ENCODE measurements around the gene ZDBF2. TPM values are rescaled to one million over a fixed set of nuclear protein-coding genes. Genes with fewer than 3 reads are reported as not detected.
"Not testable (repeated sequence)": the region's sequence is repeated elsewhere in the genome, so short reads cannot be mapped to it uniquely, and the experiment has no call there.

ZDBF2 gene
- total RNA-seq, 1 donor from 2014 or later, result 40.9 TPM

DNA sequence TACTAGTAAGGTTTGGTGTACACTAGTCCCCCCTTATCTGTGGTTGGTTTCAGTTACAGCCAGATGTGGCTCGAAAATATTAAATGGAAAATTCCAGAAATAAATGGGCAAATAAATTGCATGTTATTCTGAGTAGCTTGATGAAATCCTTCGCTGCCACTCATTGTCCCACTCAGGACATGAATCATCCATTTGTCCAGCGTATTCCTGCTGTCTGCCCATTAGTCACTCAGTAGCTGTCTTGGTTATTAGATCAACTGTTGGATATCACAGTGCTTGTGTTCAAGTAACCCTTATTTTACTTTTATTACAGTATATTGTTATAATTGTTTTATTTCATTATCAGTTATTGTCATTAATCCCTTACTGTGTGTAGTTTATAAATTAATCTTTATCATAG, 21.7 kb downstream of the ZDBF2 start:
- TF ChIP-seq, protein P1, sequence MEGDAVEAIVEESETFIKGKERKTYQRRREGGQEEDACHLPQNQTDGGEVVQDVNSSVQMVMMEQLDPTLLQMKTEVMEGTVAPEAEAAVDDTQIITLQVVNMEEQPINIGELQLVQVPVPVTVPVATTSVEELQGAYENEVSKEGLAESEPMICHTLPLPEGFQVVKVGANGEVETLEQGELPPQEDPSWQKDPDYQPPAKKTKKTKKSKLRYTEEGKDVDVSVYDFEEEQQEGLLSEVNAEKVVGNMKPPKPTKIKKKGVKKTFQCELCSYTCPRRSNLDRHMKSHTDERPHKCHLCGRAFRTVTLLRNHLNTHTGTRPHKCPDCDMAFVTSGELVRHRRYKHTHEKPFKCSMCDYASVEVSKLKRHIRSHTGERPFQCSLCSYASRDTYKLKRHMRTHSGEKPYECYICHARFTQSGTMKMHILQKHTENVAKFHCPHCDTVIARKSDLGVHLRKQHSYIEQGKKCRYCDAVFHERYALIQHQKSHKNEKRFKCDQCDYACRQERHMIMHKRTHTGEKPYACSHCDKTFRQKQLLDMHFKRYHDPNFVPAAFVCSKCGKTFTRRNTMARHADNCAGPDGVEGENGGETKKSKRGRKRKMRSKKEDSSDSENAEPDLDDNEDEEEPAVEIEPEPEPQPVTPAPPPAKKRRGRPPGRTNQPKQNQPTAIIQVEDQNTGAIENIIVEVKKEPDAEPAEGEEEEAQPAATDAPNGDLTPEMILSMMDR (IDR thresholded peaks at IDR 0.05; ENCODE audit: insufficient read depth, low read depth, low read length), result no peak
- TF ChIP-seq EZH2 (IDR thresholded peaks at IDR 0.05; ENCODE audit: insufficient read depth, low read length), result no peak
- FAIRE-seq (no peak), DNase-seq (ENCODE audit: low read depth) (peak; percentile 42)
- Histone ChIP-seq H3K9ac (ENCODE audit: low read length) (no peak overlapping the region), H2AFZ (ENCODE audit: low read depth, low read length) (no peak overlapping the region), H3K4me1 (ENCODE audit: insufficient read depth, low read length) (no peaks in the 10 kb centered on the region), H3K4me2 (ENCODE audit: low read length) (no peak overlapping the region), H3K4me3 (ENCODE audit: insufficient read depth, low read depth, low read length) (no peak overlapping the region), H3K27ac (ENCODE audit: low read depth, low read length) (peak overlapping the region; percentile 25), H3K27me3 (ENCODE audit: insufficient read depth, low read length) (no peaks in the 10 kb centered on the region), H3K36me3 (ENCODE audit: insufficient read depth, low read length) (no peaks in the 10 kb centered on the region), H4K20me1 (ENCODE audit: insufficient read depth, low read length) (no peaks in the 10 kb centered on the region), H3K9me3 (ENCODE audit: insufficient read depth, low read depth, low read length) (no peaks in the 10 kb centered on the region), H3K79me2 (ENCODE audit: insufficient read depth, low read length) (no peaks in the 10 kb centered on the region)
- Mint-ChIP-seq H3K4me3 (ENCODE audit: unreplicated experiment) (no peak overlapping the region), H3K4me1 (ENCODE audit: low read depth, unreplicated experiment) (peaks cover 8% of the 10 kb centered on the region), H3K27me3 (ENCODE audit: low read depth, unreplicated experiment) (no peaks in the 10 kb centered on the region), H3K36me3 (ENCODE audit: low read depth, unreplicated experiment) (peaks cover 6% of the 10 kb centered on the region), H3K9me3 (ENCODE audit: unreplicated experiment) (no peaks in the 10 kb centered on the region), H3K27ac (ENCODE audit: unreplicated experiment) (peak overlapping the region; percentile 70)

DNA sequence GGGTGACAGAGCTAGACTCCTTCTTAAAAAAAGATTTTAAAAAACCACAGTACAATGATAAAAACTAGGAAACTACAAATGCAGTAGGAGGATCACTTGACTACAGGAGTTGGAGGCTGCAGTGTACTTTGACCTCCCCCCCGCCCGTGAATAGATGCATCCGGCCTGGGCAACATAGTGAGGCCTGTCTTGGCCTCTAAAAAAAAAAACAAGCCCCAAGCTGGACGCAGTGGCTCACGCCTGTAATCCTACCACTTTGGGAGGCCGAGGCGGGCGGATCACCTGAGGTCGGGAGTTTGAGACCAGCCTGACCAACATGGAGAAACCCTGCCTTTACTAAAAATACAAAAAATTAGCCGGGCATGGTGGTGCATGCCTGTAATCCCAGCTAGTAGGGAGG, 25.1 kb downstream of the ZDBF2 start:
- not testable (repeated sequence) for H3K4me1 ChIP-seq (ENCODE audit: insufficient read depth, low read length); H3K9me3 Mint-ChIP-seq (ENCODE audit: unreplicated experiment); H3K36me3 Mint-ChIP-seq (ENCODE audit: low read depth, unreplicated experiment); H3K27ac ChIP-seq (ENCODE audit: low read depth, low read length); H3K27me3 ChIP-seq (ENCODE audit: insufficient read depth, low read length); H3K36me3 ChIP-seq (ENCODE audit: insufficient read depth, low read length); H3K9ac ChIP-seq (ENCODE audit: low read length); H3K4me2 ChIP-seq (ENCODE audit: low read length); H2AFZ ChIP-seq (ENCODE audit: low read depth, low read length); H3K4me3 ChIP-seq (ENCODE audit: insufficient read depth, low read depth, low read length); H4K20me1 ChIP-seq (ENCODE audit: insufficient read depth, low read length); H3K79me2 ChIP-seq (ENCODE audit: insufficient read depth, low read length); FAIRE-seq; H3K9me3 ChIP-seq (ENCODE audit: insufficient read depth, low read depth, low read length); H3K4me3 Mint-ChIP-seq (ENCODE audit: unreplicated experiment); H3K4me1 Mint-ChIP-seq (ENCODE audit: low read depth, unreplicated experiment); DNase-seq (ENCODE audit: low read depth); H3K27ac Mint-ChIP-seq (ENCODE audit: unreplicated experiment); H3K27me3 Mint-ChIP-seq (ENCODE audit: low read depth, unreplicated experiment)

DNA sequence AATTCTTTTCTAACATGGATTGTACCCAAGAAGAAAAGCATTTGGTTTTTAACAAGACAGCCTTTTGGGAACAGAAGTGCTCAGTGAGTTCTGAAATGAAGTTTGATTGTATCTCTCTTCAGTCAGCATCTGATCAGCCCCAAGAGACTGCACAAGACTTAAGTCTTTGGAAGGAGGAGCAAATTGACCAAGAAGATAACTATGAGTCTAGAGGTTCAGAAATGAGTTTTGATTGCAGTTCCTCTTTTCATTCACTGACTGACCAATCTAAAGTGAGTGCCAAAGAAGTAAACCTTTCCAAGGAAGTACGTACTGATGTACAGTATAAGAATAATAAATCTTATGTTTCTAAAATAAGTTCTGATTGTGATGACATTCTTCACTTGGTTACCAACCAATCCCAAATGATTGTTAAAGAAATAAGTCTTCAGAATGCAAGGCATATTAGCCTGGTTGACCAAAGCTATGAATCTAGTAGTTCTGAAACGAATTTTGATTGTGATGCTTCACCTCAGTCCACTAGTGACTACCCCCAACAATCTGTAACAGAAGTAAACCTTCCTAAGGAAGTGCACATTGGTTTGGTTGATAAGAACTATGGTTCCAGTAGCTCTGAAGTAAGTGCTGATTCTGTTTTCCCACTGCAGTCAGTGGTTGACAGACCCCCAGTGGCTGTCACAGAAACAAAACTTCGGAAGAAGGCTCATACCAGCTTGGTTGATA, 31.2 kb downstream of the ZDBF2 start:
- FAIRE-seq (no peak), DNase-seq (ENCODE audit: low read depth) (no peak)
- Mint-ChIP-seq H3K27ac (ENCODE audit: unreplicated experiment) (no peak overlapping the region), H3K27me3 (ENCODE audit: low read depth, unreplicated experiment) (no peaks in the 10 kb centered on the region), H3K4me1 (ENCODE audit: low read depth, unreplicated experiment) (no peaks in the 10 kb centered on the region), H3K9me3 (ENCODE audit: unreplicated experiment) (no peaks in the 10 kb centered on the region), H3K36me3 (ENCODE audit: low read depth, unreplicated experiment) (peaks cover 38% of the 10 kb centered on the region), H3K4me3 (ENCODE audit: unreplicated experiment) (no peak overlapping the region)
- Histone ChIP-seq H2AFZ (ENCODE audit: low read depth, low read length) (no peak overlapping the region), H3K9me3 (ENCODE audit: insufficient read depth, low read depth, low read length) (no peaks in the 10 kb centered on the region), H3K27ac (ENCODE audit: low read depth, low read length) (no peak overlapping the region), H3K27me3 (ENCODE audit: insufficient read depth, low read length) (no peaks in the 10 kb centered on the region), H4K20me1 (ENCODE audit: insufficient read depth, low read length) (no peaks in the 10 kb centered on the region), H3K4me3 (ENCODE audit: insufficient read depth, low read depth, low read length) (no peak overlapping the region), H3K36me3 (ENCODE audit: insufficient read depth, low read length) (peaks cover 11% of the 10 kb centered on the region), H3K9ac (ENCODE audit: low read length) (no peak overlapping the region), H3K4me2 (ENCODE audit: low read length) (no peak overlapping the region), H3K79me2 (ENCODE audit: insufficient read depth, low read length) (no peaks in the 10 kb centered on the region), H3K4me1 (ENCODE audit: insufficient read depth, low read length) (no peaks in the 10 kb centered on the region)
- TF ChIP-seq EZH2 (IDR thresholded peaks at IDR 0.05; ENCODE audit: insufficient read depth, low read length), result no peak
- TF ChIP-seq, protein P1 (IDR thresholded peaks at IDR 0.05; ENCODE audit: insufficient read depth, low read depth, low read length), result no peak

Measured in astrocyte (in vitro differentiated cells and primary cell).